WI38 (cell line): Measurements from ENCODE around the gene IL1RL1.

Experiments
- H3K4me3 ChIP-seq: 2 replicates; pipeline ENCODE4 v1.5.1; 2011; ENCODE audit warnings: low read depth, mild to moderate bottlenecking, control low read depth, low read length
- TF ChIP-seq, protein P1 (sequence below): IDR thresholded peaks from 2 replicates; pipeline ENCODE4 v1.5.1; 2012; ENCODE audit warnings: low read depth, mild to moderate bottlenecking, control low read depth, low read length

Gene IL1RL1

DNA sequence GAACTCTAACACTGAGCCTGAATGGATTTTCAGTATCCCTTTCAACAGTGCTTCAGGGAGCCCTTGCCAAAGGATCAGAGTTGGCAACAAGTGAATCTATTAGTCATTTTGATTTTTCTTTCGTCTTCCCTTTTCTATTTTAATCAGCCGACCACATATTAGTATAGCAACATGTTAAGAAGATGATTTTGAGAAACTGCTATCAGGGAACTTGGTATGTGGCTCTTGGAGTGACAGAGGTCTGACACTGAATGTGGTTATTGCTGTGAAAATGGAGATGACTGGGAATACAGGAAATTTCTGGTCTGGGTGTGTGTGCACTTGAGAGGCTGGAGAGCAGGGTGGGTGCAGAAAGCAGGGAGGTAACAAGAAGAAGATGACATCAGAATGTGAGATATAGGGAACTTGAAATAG, 28.7 kb upstream of the IL1RL1 start:
- TF ChIP-seq, protein P1, sequence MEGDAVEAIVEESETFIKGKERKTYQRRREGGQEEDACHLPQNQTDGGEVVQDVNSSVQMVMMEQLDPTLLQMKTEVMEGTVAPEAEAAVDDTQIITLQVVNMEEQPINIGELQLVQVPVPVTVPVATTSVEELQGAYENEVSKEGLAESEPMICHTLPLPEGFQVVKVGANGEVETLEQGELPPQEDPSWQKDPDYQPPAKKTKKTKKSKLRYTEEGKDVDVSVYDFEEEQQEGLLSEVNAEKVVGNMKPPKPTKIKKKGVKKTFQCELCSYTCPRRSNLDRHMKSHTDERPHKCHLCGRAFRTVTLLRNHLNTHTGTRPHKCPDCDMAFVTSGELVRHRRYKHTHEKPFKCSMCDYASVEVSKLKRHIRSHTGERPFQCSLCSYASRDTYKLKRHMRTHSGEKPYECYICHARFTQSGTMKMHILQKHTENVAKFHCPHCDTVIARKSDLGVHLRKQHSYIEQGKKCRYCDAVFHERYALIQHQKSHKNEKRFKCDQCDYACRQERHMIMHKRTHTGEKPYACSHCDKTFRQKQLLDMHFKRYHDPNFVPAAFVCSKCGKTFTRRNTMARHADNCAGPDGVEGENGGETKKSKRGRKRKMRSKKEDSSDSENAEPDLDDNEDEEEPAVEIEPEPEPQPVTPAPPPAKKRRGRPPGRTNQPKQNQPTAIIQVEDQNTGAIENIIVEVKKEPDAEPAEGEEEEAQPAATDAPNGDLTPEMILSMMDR: no peak

DNA sequence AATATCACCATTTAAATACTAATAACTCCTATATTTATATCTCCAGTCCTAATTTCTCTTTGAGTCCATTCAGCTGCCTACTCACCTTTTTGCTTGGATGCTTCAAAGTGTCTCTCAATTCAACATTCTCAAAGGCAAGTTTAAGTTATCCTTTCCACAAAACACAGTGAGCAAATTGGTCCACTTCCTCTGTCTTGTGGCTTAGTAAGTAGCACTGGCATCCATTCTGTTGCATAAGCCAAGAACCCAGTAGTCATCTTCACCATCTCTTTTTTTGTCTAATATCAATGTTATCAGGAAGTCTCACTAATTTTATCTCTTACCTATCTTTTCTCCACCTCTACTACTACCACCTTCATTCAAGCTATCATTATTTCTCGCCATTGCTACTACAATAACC, 27.4 kb upstream of the IL1RL1 start:
- TF ChIP-seq, protein P1: no peak
- no peak overlapping the region for H3K4me3 ChIP-seq

More for the DNA sequence above, 28.7 kb upstream of the IL1RL1 start:
- H3K4me3 ChIP-seq: no peak overlapping the region

DNA sequence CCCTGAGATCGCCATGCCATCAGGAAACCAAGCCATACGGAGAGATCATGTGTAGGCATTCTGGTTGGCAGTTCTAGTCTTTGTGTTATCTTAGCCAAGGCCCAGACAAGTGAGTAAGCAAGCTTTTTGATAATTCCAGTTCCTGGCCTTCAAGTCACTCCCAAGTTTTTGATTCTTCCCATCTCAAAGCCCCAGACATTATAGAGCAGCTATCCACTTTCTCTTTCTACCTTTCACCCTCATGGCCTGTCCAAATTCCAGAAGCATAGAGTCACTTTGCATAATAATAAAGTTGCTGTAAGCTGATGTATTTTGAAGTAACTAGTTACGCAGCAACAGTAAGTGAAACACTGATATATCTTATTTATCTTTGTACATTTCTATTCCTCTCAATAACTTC, 26.8 kb upstream of the IL1RL1 start:
- TF ChIP-seq, protein P1: no peak
- H3K4me3 ChIP-seq: no peak overlapping the region

DNA sequence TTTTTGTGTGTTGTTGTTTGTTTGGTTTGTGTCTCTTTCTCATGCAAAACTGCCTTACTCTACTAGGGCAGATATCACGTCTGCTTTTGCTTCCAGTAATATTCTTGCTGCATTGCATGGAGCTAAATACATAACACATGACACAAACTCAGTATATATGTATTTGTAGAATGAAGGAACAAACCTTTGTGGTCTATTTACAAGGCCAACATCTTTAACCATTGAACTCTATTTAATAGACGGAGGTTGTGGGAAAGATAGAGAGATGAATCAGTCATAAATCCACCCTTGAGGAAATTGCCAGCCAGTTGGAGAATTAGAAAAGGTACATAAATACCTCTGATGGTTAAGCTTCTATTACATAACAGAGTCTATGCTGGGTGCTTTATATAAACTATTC, 26.0 kb upstream of the IL1RL1 start:
- H3K4me3 ChIP-seq: no peak overlapping the region
- TF ChIP-seq, protein P1: no peak

DNA sequence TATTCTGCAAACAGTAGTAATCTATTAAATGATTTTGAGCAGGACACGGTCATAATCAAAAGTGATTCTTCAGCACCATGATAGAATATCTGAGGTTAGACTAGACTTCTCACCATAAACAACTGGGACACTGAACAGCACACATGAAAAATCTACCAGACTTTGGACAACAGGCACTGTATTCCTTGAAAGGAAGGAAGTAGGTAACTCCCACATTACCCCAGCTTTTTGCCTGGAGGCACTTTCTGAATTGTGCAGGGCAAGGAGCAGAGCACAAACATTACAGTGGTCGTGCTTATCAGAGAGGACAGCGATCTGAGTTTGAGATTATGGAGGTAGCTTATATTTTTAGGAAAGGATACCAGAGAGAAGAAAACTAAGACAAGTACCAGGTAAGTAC, 25.3 kb upstream of the IL1RL1 start:
- TF ChIP-seq, protein P1: no peak
- no peak overlapping the region for H3K4me3 ChIP-seq

DNA sequence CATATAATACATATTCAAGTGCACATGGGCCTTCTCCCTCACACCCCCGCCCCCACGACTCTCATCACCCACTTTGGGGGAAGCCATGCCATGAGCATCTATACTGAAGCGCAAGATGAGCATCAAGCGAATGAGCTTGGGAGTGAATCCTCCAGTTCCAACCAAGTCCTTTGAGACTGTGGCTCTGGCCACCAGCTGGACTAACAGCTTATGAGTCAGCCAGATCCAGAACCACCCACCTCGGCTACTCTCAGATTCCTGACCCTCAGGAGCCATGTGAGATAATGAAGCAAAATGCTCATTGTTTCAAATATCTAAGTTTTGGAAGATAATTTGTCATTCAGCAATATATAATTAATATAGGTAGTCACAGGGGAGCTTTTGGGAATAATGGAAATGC, 22.2 kb upstream of the IL1RL1 start:
- H3K4me3 ChIP-seq: no peak overlapping the region
- TF ChIP-seq, protein P1: no peak

DNA sequence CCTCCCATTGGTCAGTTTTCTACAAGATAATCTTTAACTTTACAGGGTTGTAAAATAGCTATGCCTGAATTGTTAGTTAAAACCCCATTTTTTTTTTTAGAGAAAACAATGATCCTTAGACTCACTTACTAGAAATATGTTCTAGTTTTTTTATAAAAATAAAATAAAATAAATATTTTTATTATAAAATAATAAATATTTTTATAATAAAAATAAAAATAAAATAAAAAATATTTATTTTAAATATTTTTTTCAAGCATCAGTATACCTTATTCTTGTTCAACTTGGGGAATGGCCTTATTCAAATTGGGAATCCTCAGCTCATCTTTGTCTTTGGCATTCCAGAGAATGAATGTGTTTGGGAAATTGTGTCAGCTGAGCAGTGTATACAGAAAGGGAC, 20.8 kb upstream of the IL1RL1 start:
- TF ChIP-seq, protein P1: no peak
- no peak overlapping the region for H3K4me3 ChIP-seq
